ENCODE results near the gene CSRNP2. TPM values are rescaled to one million over a fixed set of nuclear protein-coding genes. Genes with fewer than 3 reads are reported as not detected.
A peak's percentile ranks its signal among the peaks of the same experiment; 100 is the strongest.
"Not testable (repeated sequence)": the region's sequence is repeated elsewhere in the genome, so short reads cannot be mapped to it uniquely, and the experiment has no call there.

Gene CSRNP2
- 32.5 TPM for total RNA-seq

- DNase-seq (ENCODE audit: low spot score) = peak; percentile 96
Measured at GRCh38 chr12:51083126-51083833, at the start of gene CSRNP2. Gene CSRNP2, minus strand, starts transcription at chr12:51083596. Its CDS starts 7,035 bp downstream, at chr12:51076561.

- no peak for DNase-seq (ENCODE audit: low spot score)
Measured at GRCh38 chr12:51132693-51133092, 49.3 kb upstream of the CSRNP2 start.

GRCh38 chr12:51131745-51132521, 48.5 kb upstream of the CSRNP2 start:
- DNase-seq (ENCODE audit: low spot score) = no peak

GRCh38 chr12:51128919-51129318, 45.5 kb upstream of the CSRNP2 start:
- DNase-seq (ENCODE audit: low spot score) = no peak

- no peak for DNase-seq (ENCODE audit: low spot score)
Measured at GRCh38 chr12:51127050-51127729, 43.8 kb upstream of the CSRNP2 start.

GRCh38 chr12:51126297-51126696, 42.9 kb upstream of the CSRNP2 start:
- no peak for DNase-seq (ENCODE audit: low spot score)

- no peak for DNase-seq (ENCODE audit: low spot score)
Measured at GRCh38 chr12:51124504-51124903, 41.1 kb upstream of the CSRNP2 start.

GRCh38 chr12:51122844-51123243, 39.4 kb upstream of the CSRNP2 start:
- DNase-seq (ENCODE audit: low spot score) = no peak

- DNase-seq (ENCODE audit: low spot score) = no peak
Measured at GRCh38 chr12:51118706-51119105, 35.3 kb upstream of the CSRNP2 start.

GRCh38 chr12:51115533-51115932, 32.1 kb upstream of the CSRNP2 start:
- no peak for DNase-seq (ENCODE audit: low spot score)

- no peak for DNase-seq (ENCODE audit: low spot score)
Measured at GRCh38 chr12:51108136-51108535, 24.7 kb upstream of the CSRNP2 start.

GRCh38 chr12:51103977-51104376, 20.6 kb upstream of the CSRNP2 start:
- DNase-seq (ENCODE audit: low spot score) = no peak

- no peak for DNase-seq (ENCODE audit: low spot score)
Measured at GRCh38 chr12:51098611-51099010, 15.2 kb upstream of the CSRNP2 start.

GRCh38 chr12:51090705-51091229, 7.4 kb upstream of the CSRNP2 start:
- DNase-seq (ENCODE audit: low spot score) = no peak

GRCh38 chr12:51087818-51088217, 4.4 kb upstream of the CSRNP2 start:
- no peak for DNase-seq (ENCODE audit: low spot score)

- no peak for DNase-seq (ENCODE audit: low spot score)
Measured at GRCh38 chr12:51086933-51087332, 3.5 kb upstream of the CSRNP2 start.

- no peak for DNase-seq (ENCODE audit: low spot score)
Measured at GRCh38 chr12:51085757-51086156, 2.4 kb upstream of the CSRNP2 start.

GRCh38 chr12:51082561-51083125, 753 bp downstream of the CSRNP2 start:
- no peak for DNase-seq (ENCODE audit: low spot score)

- DNase-seq (ENCODE audit: low spot score) = no peak
Measured at GRCh38 chr12:51081421-51081820, 2.0 kb downstream of the CSRNP2 start.

GRCh38 chr12:51080136-51080535, 3.3 kb downstream of the CSRNP2 start:
- DNase-seq (ENCODE audit: low spot score) = no peak

- not testable (repeated sequence) for DNase-seq (ENCODE audit: low spot score)
Measured at GRCh38 chr12:51078866-51079265, 4.5 kb downstream of the CSRNP2 start.

- not testable (repeated sequence) for DNase-seq (ENCODE audit: low spot score)
Measured at GRCh38 chr12:51078346-51078745, 5.0 kb downstream of the CSRNP2 start.
